HG02884 (cell line): ENCODE data around the gene PWWP2B.
"Not testable (repeated sequence)": the region's sequence is repeated elsewhere in the genome, so short reads cannot be mapped to it uniquely, and the experiment has no call there.

ENCODE experiments used
- ATAC-seq: cut with Tn5 transposase; IDR thresholded peaks from one replicate; pipeline ENCODE4 v1.9.1; 2021; ENCODE audit warnings: mild to moderate bottlenecking, moderate library complexity; ENCODE audit not compliant: unreplicated experiment

PWWP2B gene

GRCh38 chr10:132397036-132397541 lies at the start of gene PWWP2B:
PWWP2B (plus strand) TSS chr10:132397200; CDS start chr10:132397227, 27 bp downstream.
- ATAC-seq, result peak; percentile 39

- no peak for ATAC-seq
Observed at GRCh38 chr10:132347211-132347930, 49.6 kb upstream of the PWWP2B start.

- ATAC-seq, result no peak
Observed at GRCh38 chr10:132347931-132348267, 49.1 kb upstream of the PWWP2B start.

- ATAC-seq, result no peak
Observed at GRCh38 chr10:132349766-132350165, 47.2 kb upstream of the PWWP2B start.

GRCh38 chr10:132350391-132350790 lies 46.6 kb upstream of the PWWP2B start:
- ATAC-seq, result no peak

- ATAC-seq, result no peak
Observed at GRCh38 chr10:132350946-132351345, 46.1 kb upstream of the PWWP2B start.

GRCh38 chr10:132351611-132352010 lies 45.4 kb upstream of the PWWP2B start:
- no peak for ATAC-seq

GRCh38 chr10:132352462-132353308 lies 44.3 kb upstream of the PWWP2B start:
- ATAC-seq, result not testable (repeated sequence)

GRCh38 chr10:132353456-132354355 lies 43.3 kb upstream of the PWWP2B start:
- no peak for ATAC-seq

GRCh38 chr10:132354356-132355094 lies 42.5 kb upstream of the PWWP2B start:
- no peak for ATAC-seq

- ATAC-seq, result no peak
Observed at GRCh38 chr10:132355297-132355696, 41.7 kb upstream of the PWWP2B start.

- ATAC-seq, result no peak
Observed at GRCh38 chr10:132355754-132356153, 41.2 kb upstream of the PWWP2B start.

- ATAC-seq, result no peak
Observed at GRCh38 chr10:132356621-132357195, 40.3 kb upstream of the PWWP2B start.

GRCh38 chr10:132357286-132358058 lies 39.5 kb upstream of the PWWP2B start:
- ATAC-seq, result no peak

- ATAC-seq, result no peak
Observed at GRCh38 chr10:132359305-132360040, 37.5 kb upstream of the PWWP2B start.

GRCh38 chr10:132360766-132361447 lies 36.1 kb upstream of the PWWP2B start:
- no peak for ATAC-seq

GRCh38 chr10:132361581-132362101 lies 35.4 kb upstream of the PWWP2B start:
- no peak for ATAC-seq

GRCh38 chr10:132362151-132362611 lies 34.8 kb upstream of the PWWP2B start:
- ATAC-seq, result no peak
